ENCODE measurements around the gene MAPK8.

DNA sequence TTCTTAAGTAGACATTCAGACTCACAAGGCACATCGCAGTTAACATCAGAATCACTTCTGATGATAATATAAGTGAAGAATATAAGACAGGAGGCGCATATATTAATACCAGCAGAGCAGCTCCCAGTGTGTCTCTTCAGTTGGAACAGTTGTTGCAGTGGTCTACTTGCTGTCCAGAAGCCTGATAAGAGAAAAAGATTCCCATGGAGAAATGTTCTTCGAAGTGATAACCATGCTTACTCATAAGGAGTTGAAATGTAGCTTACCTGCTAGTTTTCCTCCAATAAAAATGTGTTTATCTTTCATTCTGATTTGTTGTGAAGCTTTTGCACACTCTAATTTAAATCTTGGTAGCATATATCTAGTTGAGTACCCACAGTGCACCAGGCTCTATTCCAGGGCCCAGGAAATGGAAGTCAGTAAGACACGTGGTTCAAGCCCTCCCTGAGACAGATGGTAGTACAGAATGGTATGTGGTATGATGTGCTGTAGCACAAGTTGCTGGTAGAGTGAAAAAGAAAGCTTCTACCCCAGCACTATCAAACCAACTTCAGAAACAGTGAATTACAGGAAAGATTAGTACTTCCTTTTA is 124.0 kb downstream of the MAPK8 start:
- TF ChIP-seq, protein P1, sequence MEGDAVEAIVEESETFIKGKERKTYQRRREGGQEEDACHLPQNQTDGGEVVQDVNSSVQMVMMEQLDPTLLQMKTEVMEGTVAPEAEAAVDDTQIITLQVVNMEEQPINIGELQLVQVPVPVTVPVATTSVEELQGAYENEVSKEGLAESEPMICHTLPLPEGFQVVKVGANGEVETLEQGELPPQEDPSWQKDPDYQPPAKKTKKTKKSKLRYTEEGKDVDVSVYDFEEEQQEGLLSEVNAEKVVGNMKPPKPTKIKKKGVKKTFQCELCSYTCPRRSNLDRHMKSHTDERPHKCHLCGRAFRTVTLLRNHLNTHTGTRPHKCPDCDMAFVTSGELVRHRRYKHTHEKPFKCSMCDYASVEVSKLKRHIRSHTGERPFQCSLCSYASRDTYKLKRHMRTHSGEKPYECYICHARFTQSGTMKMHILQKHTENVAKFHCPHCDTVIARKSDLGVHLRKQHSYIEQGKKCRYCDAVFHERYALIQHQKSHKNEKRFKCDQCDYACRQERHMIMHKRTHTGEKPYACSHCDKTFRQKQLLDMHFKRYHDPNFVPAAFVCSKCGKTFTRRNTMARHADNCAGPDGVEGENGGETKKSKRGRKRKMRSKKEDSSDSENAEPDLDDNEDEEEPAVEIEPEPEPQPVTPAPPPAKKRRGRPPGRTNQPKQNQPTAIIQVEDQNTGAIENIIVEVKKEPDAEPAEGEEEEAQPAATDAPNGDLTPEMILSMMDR (conservative IDR thresholded peaks at IDR 0.05): no peak
- no peak for TF ChIP-seq ZFX (IDR thresholded peaks at IDR 0.05)
